Stimulated activated CD8-positive, alpha-beta memory T cell treated with anti-CD3 and anti-CD28 coated beads, Interleukin-12 subunit alpha, Interleukin-12 subunit beta, amount 100 ng/mL, for 24 hours (primary cell): ENCODE measurements around the gene RYR2.

Experiments
- DNase-seq: peaks from one replicate; pipeline ENCODE4 v3.0.0-alpha.2; 2020; ENCODE audit errors: extremely low read depth

RYR2 gene

GRCh38 chr1:237199026-237199425 lies 157.0 kb downstream of the RYR2 start:
- DNase-seq, result no peak

- no peak for DNase-seq
Measured at GRCh38 chr1:237201155-237201554, 159.2 kb downstream of the RYR2 start.

DNA sequence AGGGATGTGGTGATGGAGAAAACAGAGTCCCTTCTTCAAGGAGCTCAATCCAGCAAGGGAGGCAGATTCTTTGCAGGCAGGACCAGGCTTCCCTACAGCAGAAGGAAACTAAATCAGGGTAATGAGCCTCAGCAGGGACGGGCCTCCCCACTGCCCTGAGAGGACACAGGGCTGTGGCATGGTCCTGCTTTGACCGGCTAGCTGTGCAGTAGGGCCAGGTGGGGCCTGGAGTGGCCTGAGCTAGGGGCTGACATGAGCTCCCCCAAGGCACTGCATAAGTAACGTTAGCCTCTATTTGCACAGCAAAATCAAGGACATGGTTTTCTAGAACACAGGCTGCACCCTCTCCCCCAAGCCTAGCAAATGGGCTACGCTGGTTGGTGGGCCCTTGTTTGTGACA lies 162.9 kb downstream of the RYR2 start:
- DNase-seq, result no peak

GRCh38 chr1:237205400-237206064 lies 163.5 kb downstream of the RYR2 start:
- DNase-seq, result no peak

- DNase-seq, result no peak
Measured at GRCh38 chr1:237206065-237206414, 164.1 kb downstream of the RYR2 start.

- no peak for DNase-seq
Measured at GRCh38 chr1:237211031-237211430, 169.0 kb downstream of the RYR2 start.

- DNase-seq, result no peak
Measured at GRCh38 chr1:237211540-237211939, 169.6 kb downstream of the RYR2 start.

- DNase-seq, result no peak
Measured at GRCh38 chr1:237219751-237220642, 178.0 kb downstream of the RYR2 start.

GRCh38 chr1:237223419-237223818 lies 181.4 kb downstream of the RYR2 start:
- DNase-seq, result no peak

GRCh38 chr1:237226177-237226944 lies 184.4 kb downstream of the RYR2 start:
- no peak for DNase-seq

GRCh38 chr1:237227476-237227875 lies 185.5 kb downstream of the RYR2 start:
- DNase-seq, result no peak

GRCh38 chr1:237228421-237228820 lies 186.4 kb downstream of the RYR2 start:
- no peak for DNase-seq

DNA sequence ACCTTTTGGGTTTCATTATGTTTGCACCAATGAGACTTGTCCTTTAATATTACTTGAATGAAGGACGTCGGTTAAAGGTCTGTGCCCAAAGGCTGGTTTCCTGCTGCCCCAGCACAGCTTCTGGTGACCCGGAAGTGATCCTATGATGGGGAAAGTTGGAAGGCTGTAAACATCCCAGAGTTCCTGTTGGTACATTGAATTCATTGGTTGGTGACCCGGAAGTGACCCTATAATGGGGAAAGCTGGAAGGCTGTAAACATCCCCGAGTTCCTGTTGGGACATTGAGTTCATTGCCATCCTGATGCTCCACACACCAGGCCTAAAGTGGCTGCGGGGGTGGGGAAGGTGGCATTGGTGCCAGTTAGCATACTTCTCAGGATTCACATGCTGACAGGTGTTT lies 187.3 kb downstream of the RYR2 start:
- DNase-seq, result no peak

DNA sequence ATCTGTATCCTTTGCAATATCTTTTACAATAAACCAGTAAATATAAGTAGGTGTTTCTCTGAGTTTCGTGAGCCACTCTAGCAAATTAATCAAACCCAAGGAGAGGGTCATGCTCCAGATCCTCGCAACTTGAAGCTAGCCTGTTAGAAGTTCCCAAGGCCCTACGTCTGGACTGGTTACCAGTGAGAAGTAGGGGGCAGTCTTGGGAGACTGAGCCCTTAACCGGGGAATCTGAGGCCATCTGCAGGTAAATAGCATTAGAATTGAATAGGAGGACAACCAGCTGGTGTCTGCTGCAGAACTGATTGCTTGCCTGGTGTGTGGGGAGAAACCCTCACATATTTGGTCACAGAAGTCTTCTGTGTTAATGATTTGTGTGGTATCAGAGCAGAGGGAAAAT lies 190.5 kb downstream of the RYR2 start:
- DNase-seq, result no peak

- no peak for DNase-seq
Measured at GRCh38 chr1:237235091-237235490, 193.1 kb downstream of the RYR2 start.

GRCh38 chr1:237237721-237238120 lies 195.7 kb downstream of the RYR2 start:
- no peak for DNase-seq

- DNase-seq, result no peak
Measured at GRCh38 chr1:237239248-237239647, 197.3 kb downstream of the RYR2 start.

DNA sequence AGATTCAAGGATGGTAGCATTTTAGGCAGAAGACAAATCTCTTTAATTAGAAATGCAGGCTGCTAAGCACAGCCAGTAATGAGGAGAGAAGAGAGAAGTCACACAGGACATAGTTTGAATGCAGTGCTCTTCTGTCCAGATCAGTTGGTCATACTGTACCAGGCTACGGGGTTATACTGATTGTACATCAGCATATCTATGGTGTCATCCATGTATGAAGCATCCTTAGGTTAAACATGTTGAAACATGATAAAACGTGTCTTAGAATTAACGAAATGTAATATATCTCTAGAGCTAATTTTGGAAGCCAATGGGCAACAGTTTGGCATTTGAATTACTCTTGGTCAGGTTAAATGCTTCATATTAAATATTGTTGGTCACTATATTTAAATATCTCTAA lies 199.1 kb downstream of the RYR2 start:
- DNase-seq, result no peak

GRCh38 chr1:237244778-237245177 lies 202.8 kb downstream of the RYR2 start:
- no peak for DNase-seq

GRCh38 chr1:237247442-237247841 lies 205.5 kb downstream of the RYR2 start:
- DNase-seq, result no peak

DNA sequence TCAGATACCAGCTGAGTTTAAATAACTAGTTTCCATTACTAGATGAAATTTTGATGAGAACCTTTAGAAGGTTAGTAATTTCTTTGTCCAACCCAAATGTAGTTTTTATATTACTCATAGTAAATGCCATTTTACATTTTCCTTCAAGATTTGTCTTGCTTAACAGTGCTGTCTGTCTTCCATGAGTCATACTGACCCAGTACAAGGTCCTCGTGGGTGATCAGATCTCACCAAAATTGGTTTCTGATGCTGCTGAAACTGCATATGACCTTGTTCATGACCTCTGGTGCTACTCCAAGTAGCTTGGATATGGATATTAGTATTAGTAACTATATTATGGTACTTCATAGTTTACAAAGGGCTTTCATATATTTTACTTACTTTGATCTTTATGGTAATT lies 207.1 kb downstream of the RYR2 start:
- no peak for DNase-seq

DNA sequence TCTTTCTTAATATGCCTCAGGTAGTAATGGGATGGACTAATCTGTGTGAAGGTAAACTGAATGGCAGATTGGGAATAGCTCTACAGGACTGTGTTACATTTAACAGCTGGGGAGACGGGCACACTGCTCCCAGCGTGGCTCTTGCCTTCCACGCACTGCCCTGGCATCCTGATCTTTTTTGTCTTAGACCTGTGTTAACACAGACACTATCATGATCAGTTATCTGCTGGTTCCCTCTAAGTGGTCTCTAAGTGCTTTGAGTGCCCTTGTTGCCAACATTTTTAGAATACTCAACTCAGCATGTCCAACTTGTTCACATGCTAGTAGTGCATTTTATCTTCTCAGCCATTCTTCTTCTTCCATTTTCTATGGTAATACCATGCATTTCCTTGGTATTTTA lies 208.1 kb downstream of the RYR2 start:
- no peak for DNase-seq

DNA sequence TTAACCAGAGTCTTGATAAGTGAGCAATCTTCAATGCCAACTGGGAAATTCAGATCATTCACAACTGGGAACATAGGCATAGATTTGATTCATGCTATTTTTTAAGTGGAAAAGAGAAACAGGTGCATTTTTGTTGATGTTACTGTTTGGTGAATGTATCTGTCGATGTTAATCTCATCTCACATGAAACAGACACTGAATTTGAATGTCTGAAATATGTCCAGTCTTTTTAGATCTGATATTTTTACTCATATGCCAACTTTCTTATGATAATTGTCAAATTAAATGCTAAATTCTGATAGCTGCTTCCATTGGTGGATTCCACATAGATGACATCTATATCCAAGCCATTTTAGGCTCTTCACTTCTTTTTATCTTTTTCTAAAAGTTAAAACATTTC lies 213.1 kb downstream of the RYR2 start:
- no peak for DNase-seq
